Central memory CD4-positive, alpha-beta T cell (primary cell): ENCODE data around the gene CHD3.
"Not testable (repeated sequence)": the region's sequence is repeated elsewhere in the genome, so short reads cannot be mapped to it uniquely, and the experiment has no call there.

Source experiments
- DNase-seq: peaks from one replicate; pipeline ENCODE4 v3.0.0; 2022

CHD3 gene

GRCh38 chr17:7940034-7940433, 51.4 kb downstream of the CHD3 start:
- DNase-seq: no peak

DNA sequence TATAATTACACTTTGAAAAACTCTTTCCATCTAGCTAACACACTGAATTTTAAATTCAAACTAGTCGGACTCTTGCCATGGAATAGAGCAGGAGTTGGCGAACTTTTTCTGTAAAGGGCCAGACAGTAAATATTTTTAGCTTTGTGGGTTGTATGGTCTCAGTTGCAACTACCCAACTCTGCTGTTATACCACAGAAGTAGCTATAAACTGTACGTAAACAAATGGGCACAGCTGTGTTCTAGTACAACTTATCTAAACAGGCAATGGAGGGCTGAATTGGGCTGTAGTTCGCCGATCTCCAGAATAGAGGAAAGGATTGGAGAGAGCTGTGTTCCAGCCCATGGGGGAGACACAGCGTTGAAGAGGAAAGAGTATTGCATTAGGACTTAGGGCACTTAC, 52.2 kb downstream of the CHD3 start:
- no peak for DNase-seq

DNA sequence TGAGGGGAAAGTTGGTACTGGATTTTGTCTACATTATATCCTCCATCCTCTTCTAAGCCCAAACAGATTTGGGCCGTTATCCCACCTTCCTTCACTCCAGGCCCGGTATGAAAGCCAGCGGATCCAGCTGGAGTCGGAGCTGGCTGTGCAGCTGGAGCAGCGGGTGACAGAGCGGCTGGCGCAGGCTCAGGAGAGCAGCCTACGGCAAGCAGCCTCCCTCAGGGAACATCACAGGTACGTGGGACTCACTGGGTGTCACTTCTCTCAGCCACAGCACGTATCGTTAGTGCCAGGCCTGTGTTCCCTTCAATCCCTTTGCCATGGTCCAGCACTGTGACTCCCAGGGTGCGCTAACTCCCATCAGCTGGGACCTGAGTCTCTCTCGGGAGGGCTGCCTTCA, 54.7 kb downstream of the CHD3 start:
- no peak for DNase-seq

GRCh38 chr17:7944326-7944725, 55.7 kb downstream of the CHD3 start:
- no peak for DNase-seq

GRCh38 chr17:7945651-7946050, 57.1 kb downstream of the CHD3 start:
- DNase-seq: no peak

DNA sequence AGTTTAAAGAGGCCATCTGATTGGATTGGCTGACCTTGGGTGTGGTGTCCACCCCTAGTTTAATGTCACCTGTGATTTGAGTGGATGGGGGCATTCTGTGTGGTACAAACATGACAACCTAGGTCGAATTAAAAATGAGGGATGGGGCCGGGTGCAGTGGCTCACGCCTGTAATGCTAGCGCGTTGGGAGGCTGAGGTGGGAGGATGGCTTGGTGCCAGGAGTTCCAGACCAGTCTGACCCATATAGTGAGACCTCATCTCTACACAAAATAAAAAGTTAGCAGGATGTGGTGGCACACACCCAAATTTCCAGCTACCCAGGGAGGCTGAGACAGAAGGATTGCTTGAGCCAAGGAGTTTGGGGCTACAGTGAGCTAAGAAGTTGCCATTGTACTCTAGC, 57.9 kb downstream of the CHD3 start:
- no peak for DNase-seq

GRCh38 chr17:7947651-7948050, 59.1 kb downstream of the CHD3 start:
- DNase-seq: no peak

- DNase-seq: no peak
Observed at GRCh38 chr17:7950578-7950977, 62.0 kb downstream of the CHD3 start.

DNA sequence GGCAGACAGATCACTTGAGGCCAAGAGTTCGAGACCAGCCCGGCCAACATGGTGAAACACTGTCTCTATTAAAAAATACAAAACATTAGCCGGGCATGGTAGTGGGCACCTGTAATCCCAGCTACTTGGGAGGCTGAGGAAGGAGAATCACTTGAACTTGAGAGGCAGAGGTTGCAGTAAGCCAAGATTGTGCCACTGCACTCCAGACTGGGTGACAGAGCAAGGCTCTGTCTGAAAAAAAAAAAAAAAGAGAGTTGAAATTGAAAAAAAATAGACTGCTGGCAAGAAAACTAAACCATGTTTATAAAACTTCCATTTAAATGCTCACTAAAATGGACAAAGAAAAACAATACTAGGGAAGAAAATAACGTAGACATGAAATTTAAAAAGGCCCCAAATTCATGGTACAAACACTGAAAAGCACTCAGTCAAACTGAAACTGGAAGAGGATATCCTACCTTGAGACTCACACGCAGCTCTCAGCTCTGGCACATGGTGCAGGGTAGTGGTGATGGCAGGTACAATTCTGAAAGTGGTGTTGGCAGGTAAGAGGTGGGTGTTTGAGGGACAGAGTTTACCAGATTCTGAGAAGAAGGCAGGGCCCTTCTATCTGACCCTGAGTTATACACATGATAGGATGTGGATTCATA, 62.7 kb downstream of the CHD3 start:
- DNase-seq: no peak

GRCh38 chr17:7953266-7953665, 64.7 kb downstream of the CHD3 start:
- DNase-seq: not testable (repeated sequence)

DNA sequence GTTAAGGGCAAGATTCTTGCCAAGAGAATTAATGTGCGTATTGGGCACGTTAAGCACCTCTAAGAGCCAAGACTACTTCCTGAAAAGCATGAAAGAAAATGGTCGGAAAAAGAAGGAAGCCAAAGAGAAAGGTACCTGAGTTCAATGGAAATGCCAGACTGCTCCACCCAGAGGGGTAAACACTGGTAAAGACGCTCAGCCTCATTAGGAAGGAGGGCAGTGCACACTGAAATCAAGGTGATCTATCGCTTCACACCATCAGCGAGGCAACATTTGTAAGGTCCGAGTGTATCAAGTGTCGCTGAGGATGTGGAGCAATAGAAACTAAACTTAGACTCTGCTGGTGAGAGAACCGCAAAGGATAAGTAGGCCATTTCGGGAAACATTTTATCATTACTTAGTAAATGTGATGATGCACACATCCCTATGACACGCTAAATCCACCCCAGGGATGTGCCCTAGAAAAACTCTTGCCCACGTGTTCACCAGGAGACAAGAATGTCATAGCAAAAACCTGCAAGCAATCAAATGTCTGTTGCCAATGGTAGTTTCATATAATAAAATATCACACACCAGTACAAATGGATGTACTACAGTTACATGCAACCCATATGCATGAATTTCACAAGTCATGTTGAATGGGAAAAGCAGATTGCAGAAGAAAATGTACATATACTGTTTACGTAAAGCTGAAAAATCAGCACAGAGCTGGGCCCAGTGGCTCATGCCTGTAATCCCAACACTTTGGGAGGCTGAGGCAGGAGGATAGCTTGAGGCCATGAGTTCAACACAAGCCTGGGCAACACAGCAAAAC, 67.0 kb downstream of the CHD3 start:
- no peak for DNase-seq

GRCh38 chr17:7956228-7956965, 67.8 kb downstream of the CHD3 start:
- no peak for DNase-seq

DNA sequence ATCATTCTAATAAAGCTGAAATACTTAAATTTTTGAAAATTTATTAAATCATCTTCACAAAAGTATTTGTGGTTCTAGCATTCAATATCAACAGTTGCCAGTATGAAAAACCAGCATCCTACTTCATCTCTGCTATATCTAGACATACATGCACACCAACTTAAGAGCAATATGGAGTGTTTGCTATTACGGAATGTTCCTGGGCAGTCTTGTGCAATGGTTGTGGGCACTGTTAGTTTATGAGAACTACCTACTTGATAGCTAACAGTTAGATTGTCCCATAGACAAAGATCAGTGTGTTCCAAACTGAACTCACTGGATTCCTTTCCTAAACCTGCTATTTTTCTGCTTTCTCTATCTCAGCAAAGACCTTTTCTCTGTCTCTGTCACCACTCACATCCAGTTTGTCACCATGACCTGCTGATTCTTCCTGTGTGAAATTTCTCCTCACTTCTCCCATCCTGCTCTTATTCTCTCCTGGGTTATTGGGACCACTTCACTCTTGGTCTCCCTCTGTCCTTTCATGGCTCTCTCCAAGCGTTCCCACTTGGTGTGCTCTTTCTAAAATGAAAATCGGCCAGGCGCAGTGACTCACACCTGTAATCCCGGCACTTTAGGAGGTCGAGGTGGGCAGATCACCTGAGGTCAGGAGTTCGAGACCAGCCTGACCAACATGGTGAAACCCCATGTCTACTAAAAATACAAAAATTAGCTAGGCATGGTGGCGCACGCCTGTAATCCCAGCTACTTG, 71.1 kb downstream of the CHD3 start:
- DNase-seq: no peak

- DNase-seq: no peak
Observed at GRCh38 chr17:7961421-7961820, 72.8 kb downstream of the CHD3 start.
